Ishikawa (cell line): ENCODE data around the gene VCAN.

Experiments used
- CEBPB ChIP-seq: IDR thresholded peaks from 2 replicates; pipeline ENCODE4 v1.6.1; 2012
- EGR1 ChIP-seq: IDR thresholded peaks from 2 replicates; pipeline ENCODE4 v1.6.1; 2012
- EP300 ChIP-seq: IDR thresholded peaks from 2 replicates; pipeline ENCODE4 v1.6.1; 2012; ENCODE audit warnings: borderline replicate concordance
- MAX ChIP-seq: IDR thresholded peaks from 2 replicates; pipeline ENCODE4 v1.6.1; 2012
- TAF1 ChIP-seq: IDR thresholded peaks from 2 replicates; pipeline ENCODE4 v1.6.1; 2012; ENCODE audit warnings: low read depth, mild to moderate bottlenecking
- TEAD4 ChIP-seq: IDR thresholded peaks from 2 replicates; pipeline ENCODE4 v1.6.1; 2012
- ZBTB7A ChIP-seq: IDR thresholded peaks from 2 replicates; pipeline ENCODE4 v1.6.1; 2012; ENCODE audit warnings: low read depth

GRCh38 chr5:83464261-83464660, 7.3 kb upstream of the VCAN start:
- TF ChIP-seq CEBPB (no peak), TAF1 (no peak), TEAD4 (no peak), EGR1 (no peak), MAX (no peak), ZBTB7A (no peak), EP300 (no peak)
